ENCODE results near the gene AQP6. TPM values are rescaled to one million over a fixed set of nuclear protein-coding genes. Genes with fewer than 3 reads are reported as not detected.

The AQP6 gene
- total RNA-seq, 1 experiment from 2014 or later = 0.09 TPM

- Histone ChIP-seq H3K9me3 (ENCODE audit: control insufficient read depth, low read depth, low read length) (no peaks in the 10 kb centered on the region), H3K4ac (ENCODE audit: low read depth, low read length) (no peak overlapping the region), H3K9ac (ENCODE audit: extremely low read depth, insufficient read length, low read length) (no peak overlapping the region), H3K4me1 (ENCODE audit: insufficient read depth, low read length) (no peaks in the 10 kb centered on the region), H2AK5ac (ENCODE audit: insufficient read length, low read length) (no peak overlapping the region), H4K91ac (ENCODE audit: insufficient read length, low read depth, low read length) (no peak overlapping the region), H3K23ac (ENCODE audit: insufficient read length, low read depth, low read length) (no peak overlapping the region), H3K79me2 (ENCODE audit: insufficient read depth, low read length) (no peaks in the 10 kb centered on the region), H4K8ac (replicated peaks; ENCODE audit: insufficient read length, low read depth, low read length) (no peak overlapping the region), H3K56ac (ENCODE audit: insufficient read length, low read depth, low read length) (no peak overlapping the region), H2AFZ (ENCODE audit: low read length) (no peak overlapping the region), H3K79me1 (ENCODE audit: insufficient read depth, low read depth, low read length, poor library complexity, severe bottlenecking) (no peaks in the 10 kb centered on the region), H3T11ph (ENCODE audit: low read length) (no peak overlapping the region), H4K20me1 (ENCODE audit: control insufficient read depth, insufficient read depth, insufficient read length) (no peaks in the 10 kb centered on the region), H3K14ac (ENCODE audit: insufficient read depth, low read length) (no peak overlapping the region), H2BK12ac (ENCODE audit: insufficient read length, low read depth, low read length) (no peak overlapping the region), H3K4me2 (ENCODE audit: insufficient read depth, insufficient read length, low read length) (no peak overlapping the region), H3K23me2 (ENCODE audit: insufficient read length, low read depth, low read length, poor library complexity, severe bottlenecking) (no peaks in the 10 kb centered on the region), H4K5ac (ENCODE audit: insufficient read length, low read depth, low read length) (no peak overlapping the region), H3K18ac (ENCODE audit: insufficient read length, low read depth, low read length) (no peak overlapping the region), H2BK5ac (ENCODE audit: insufficient read length, low read length) (no peak overlapping the region), H2BK15ac (ENCODE audit: low read depth, low read length) (no peak overlapping the region), H2BK20ac (ENCODE audit: low read depth, low read length, poor library complexity, severe bottlenecking) (no peak overlapping the region), H3K27ac (ENCODE audit: insufficient read length, low read depth, low read length) (no peak overlapping the region), H2BK120ac (ENCODE audit: low read depth, low read length, poor library complexity, severe bottlenecking) (no peak overlapping the region), H3K27me3 (ENCODE audit: insufficient read depth, low read length) (no peaks in the 10 kb centered on the region)
- H3K4me3 Mint-ChIP-seq = no peak overlapping the region
- H3K36me3 Mint-ChIP-seq (ENCODE audit: insufficient read depth in 1 of 3, low read depth in 3 of 3) = no peaks in the 10 kb centered on the region
- H3K9me3 Mint-ChIP-seq = no peaks in the 10 kb centered on the region
- DNase-seq = no peak
- peaks cover 4 to 10% of the 10 kb centered on the region in 2 experiments for H3K4me1 Mint-ChIP-seq
- no peak for TF ChIP-seq CTCF (conservative IDR thresholded peaks at IDR 0.05)
- peak overlapping the region in 1 of 3 experiments; percentile 28; a peak in 1 of 7 replicates for H3K27ac Mint-ChIP-seq
- H3K27me3 Mint-ChIP-seq (ENCODE audit: low read depth) = peaks cover 7% of the 10 kb centered on the region
- WGBS (ENCODE audit: extremely low coverage, insufficient read length, low lambda C conversion rate) = no CpG with 5 or more reads among the region's 7 CpGs
These were observed 40.7 kb upstream of the AQP6 start for GRCh38 chr12:49932023-49932422.

All from H9 (cell line).